Right ventricle myocardium superior (tissue), 1 donor: ENCODE measurements around the gene BMPER. TPM values are rescaled to one million over a fixed set of nuclear protein-coding genes. Genes with fewer than 3 reads are reported as not detected.

ENCODE experiments used
- ATAC-seq: fragments of 200-7000 bp; cut with Tn5 transposase; one replicate; pipeline ENCODE4 v1.9.1; 2020; ENCODE audit warnings: mild to moderate bottlenecking; ENCODE audit not compliant: poor library complexity
- DNase-seq: peaks from one replicate; pipeline ENCODE4 v3.0.0-alpha.2; 2020
- intact Hi-C: fragments of 100-400 bp; cut with DNase I; formaldehyde crosslinking; loops from one replicate; pipeline ENCODE4 v1.11.2; 2022
- total RNA-seq: library from RNA; stranded (reverse); fragmentation: NEBNext Ultra II Directional; extraction: Animal tissue kit (Norgen Biotek cat#: 25700); gene quantifications from one replicate; pipeline ENCODE4 v1.2.1, GENCODE V29; 2021
- donor health status: DM: no; HTN: yes; CAD: no; lungs with severe emphysema.

The BMPER gene
- total RNA-seq, 1 donor from 2014 or later: 2.3 TPM

- ATAC-seq (no peak), DNase-seq (no peak)
- intact Hi-C loops: no loop called here
These were observed 40.9 kb downstream of the BMPER start for GRCh38 chr7:33946094-33946699.

- DNase-seq: no peak
- ATAC-seq: no peak
- intact Hi-C loops: no loop called here
These were observed 44.8 kb downstream of the BMPER start for GRCh38 chr7:33950047-33950714.

GRCh38 chr7:33952824-33953223 is 47.5 kb downstream of the BMPER start:
- intact Hi-C loops: no loop called here
- no peak for DNase-seq
- ATAC-seq: no peak

DNA sequence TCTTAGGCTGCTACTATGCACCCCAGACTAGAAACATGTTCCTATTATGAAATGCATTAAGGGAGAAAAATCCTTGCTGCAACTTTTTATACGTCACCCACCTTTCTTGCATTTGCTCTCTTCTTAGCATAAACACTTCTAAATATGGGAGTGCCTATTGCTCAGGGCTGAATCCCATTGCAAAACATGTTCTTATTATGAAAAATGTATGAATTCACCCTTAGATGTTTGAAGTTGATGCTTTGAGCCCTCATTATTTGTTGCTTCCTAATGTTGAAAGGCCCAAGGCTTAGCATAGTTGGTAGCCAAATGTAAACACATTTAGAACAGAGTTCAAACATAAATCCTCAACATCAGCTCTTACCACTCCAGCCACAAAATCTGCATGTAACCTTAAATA is 52.8 kb downstream of the BMPER start:
- ATAC-seq (no peak), DNase-seq (no peak)
- intact Hi-C loops: no loop called here

GRCh38 chr7:33959676-33960075 is 54.3 kb downstream of the BMPER start:
- intact Hi-C loops: no loop called here
- DNase-seq: no peak
- no peak for ATAC-seq

GRCh38 chr7:33961948-33962347 is 56.6 kb downstream of the BMPER start:
- intact Hi-C loops: no loop called here
- ATAC-seq (peak; percentile 48), DNase-seq (no peak)

GRCh38 chr7:33964417-33965182 is 59.3 kb downstream of the BMPER start:
- no peak for DNase-seq
- ATAC-seq: peak; percentile 55
- intact Hi-C loops: no loop called here

DNA sequence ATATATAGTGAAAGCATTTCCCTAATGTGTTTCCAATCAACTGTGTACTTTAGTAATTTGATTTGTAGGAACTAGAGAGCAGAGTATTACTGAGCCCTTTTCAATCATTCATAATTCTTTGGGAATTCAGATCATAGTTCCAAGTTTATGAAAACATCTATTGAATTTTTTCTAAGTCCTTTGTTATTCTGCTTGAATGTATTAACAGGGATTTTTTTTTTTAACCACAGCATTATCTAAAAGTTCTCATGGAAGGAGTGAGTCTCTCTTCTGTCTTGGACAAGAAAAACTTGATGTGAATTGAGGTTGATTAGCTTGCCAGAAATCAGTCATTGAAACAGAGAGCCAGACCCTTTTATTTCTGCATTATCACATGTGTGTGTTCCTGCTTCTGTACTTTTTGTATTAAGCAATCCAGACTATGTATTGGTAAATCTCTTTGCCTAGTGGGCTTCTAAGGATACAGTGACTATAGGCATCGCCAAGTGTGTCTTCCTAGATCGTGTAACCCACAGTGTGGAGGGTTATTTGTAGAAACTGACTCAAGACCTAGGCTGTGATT is 59.9 kb downstream of the BMPER start:
- DNase-seq (no peak), ATAC-seq (peak; percentile 49)
- intact Hi-C loops: no loop called here

DNA sequence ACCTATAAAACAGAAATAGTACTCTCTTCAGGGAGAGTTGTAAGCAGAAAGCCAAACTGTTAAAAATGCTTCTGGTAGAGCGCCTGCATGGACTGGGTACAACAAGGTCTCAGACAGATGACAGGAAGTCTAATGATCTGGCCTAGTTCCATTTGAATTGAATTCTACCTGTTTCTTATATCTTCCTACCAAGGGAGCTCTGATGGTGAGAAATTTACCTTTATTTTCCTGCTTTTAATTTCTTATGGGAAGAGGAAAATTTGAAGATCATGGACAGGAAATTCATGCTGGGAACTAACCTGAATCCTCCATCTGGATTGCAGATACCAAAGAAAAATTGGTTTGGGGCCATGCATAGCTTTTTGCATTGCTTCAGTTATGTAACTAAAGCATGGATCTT is 63.3 kb downstream of the BMPER start:
- DNase-seq (no peak), ATAC-seq (no peak)
- intact Hi-C loops: no loop called here

DNA sequence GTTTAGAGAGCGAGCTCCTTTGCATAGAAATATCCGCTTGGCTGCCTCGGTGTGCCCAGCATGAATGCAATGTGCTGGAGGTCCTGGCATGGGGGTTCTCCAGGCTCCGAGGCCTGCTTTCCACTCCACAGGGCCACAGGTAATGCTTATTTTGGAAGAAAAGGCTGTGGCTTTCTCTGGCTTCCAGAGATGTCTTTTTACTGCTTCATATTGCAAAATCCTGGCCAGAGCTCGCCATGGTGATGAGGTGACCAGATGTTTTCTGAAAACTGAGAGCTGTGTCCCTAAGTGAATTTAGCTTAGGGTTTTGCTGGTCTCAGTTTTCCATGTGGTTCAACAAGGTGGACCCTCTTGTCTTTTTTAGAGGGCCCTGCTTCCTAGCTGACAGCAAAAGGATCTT is 65.2 kb downstream of the BMPER start:
- ATAC-seq (no peak), DNase-seq (no peak)
- intact Hi-C loops: no loop called here

DNA sequence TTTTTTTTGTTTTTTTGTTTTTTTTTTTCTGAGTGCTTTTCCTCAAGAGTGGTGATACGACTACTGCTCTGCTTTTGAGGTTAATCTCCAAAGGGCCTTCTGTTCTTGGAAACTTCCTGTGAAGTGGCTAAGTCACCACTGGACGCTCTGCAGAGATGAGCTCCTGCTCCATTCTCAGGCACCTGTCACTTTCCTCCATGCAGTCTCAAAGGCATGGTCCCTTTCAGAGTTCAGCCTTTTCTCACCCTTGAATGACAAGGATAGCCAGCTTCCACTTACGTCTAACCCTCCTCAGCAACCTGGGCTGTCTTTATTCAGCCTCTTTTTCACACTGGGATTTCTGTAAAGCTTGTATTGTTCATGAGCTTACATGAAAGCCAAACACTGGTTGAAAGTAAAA is 65.8 kb downstream of the BMPER start:
- ATAC-seq: no peak
- no peak for DNase-seq
- intact Hi-C loops: no loop called here

DNA sequence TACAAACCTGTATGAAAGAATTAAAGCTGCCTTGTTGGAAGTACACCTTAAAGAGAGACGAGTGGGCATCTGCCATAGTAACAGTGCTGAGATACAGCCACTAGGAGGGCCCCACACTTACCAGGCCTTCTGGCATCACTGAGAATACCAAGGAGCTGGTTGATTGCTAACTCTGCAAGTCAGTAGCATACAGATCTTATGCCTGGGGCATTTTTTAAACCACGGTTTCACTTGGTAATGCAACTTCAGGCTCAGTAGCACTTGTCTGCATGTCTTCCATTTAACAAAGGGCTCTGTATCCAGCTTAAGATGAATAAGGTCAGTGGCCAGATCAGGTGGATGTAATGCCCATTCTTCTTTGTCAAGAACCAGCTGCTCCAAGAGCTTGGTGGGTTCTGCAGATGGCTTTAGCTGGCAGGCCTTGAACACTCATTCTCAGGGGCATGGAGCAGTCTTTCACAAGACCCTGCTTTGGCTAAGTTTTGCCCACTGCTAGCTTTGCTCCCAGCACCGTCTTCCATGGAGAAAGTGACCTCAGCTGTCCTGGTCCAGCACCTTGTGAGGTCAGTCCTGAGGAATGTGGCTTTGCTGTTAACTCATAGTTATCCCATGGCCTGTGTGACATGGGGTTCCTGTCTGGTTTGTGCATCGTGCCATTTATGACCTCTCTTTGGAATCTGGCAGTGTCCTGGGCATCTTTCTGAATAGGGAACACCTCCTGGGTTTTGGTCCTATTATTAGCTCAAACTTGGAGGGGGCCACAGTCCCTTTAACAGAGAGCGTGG is 68.1 kb downstream of the BMPER start:
- intact Hi-C loops: no loop called here

DNA sequence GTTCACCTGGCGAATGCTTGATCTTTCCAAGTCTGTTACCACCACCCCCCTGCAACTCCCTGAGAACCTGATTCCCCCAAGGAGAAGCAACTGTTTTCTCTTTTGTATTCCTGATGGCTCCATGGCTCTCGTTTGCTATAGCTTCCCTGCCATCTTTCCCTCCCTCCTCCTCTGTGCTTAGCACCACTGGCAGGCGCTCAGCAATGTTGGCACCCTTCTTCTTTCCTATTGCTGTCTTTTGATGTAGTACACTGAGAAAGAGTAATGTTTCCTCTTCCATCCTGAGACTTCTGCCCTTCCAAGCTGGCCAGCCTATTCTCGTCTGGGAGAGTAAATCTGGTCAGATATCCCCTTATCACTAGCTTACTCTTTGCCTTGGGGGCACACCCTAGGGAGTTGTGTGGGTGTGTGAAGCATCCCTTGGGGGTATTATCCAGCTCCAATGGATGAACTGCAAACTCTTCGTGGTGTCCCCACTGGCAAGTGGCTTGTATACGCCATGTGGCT is 74.0 kb downstream of the BMPER start:
- DNase-seq (no peak), ATAC-seq (no peak)
- intact Hi-C loops: no loop called here

More for the DNA sequence above, 68.1 kb downstream of the BMPER start:
- ATAC-seq (no peak), DNase-seq (no peak)

- DNase-seq (no peak), ATAC-seq (no peak)
- intact Hi-C loops: no loop called here
These were observed 74.5 kb downstream of the BMPER start for GRCh38 chr7:33979807-33980355.

- ATAC-seq: no peak
- intact Hi-C loops: no loop called here
- DNase-seq: no peak
These were observed 75.9 kb downstream of the BMPER start for GRCh38 chr7:33981226-33981625.

DNA sequence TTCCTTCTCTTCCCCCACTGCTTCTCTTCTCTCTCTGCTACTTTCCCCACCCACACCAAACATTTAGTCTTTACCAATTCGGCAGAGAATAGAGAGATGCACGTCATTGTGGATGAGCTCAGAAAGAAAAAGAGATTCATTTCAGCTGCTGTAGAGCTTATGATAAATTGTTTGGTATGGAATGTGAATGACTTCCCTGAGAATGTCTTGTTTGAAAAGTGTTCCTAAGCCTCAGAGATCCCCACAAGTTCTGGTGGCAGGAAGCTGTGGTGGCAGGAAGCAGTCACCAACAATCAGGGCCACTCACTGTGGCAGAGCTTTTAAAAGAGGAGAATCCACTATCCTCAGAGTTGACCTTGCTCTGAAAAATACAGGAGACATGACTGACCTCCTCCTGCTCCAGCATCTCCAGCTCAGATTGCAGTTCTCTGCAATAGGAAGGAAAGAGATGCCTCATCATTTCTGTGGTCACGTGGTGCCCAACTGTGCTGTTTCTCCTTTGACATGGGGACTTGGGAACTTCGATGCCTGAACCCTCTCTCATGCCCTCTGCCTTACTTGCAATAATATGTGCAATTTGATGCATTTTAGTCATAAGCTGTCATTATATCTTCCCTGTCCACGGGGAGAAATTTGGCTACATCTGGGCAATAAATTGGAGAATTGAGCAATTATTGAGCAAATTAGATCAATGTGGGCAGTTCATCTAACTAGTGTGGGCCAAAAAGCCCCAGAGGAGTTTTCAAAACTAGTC is 76.5 kb downstream of the BMPER start:
- DNase-seq (no peak), ATAC-seq (no peak)
- intact Hi-C loops: no loop called here

- no peak for ATAC-seq
- DNase-seq: no peak
- intact Hi-C loops: no loop called here
These were observed 77.1 kb downstream of the BMPER start for GRCh38 chr7:33982425-33982786.

GRCh38 chr7:33986451-33986850 is 81.1 kb downstream of the BMPER start:
- DNase-seq: no peak
- intact Hi-C loops: no loop called here
- ATAC-seq: no peak
